SK-N-SH (cell line): ENCODE results near the gene FHIP1B. TPM values are rescaled to one million over a fixed set of nuclear protein-coding genes. Genes with fewer than 3 reads are reported as not detected.

Experiments used
- CTCF ChIA-PET: fragments of 300-600, 350-600 bp; formaldehyde crosslinking; extraction: SDS; loops from one replicate; lab custom pipeline; 2021; lab: Yijun Ruan, JAX
- POLR2A ChIA-PET: fragments of 350-600 bp; sonication (Branson Sonifier 250); formaldehyde crosslinking; extraction: SDS; loops from one replicate; lab custom pipeline; 2020; ENCODE audit warnings: antibody characterized with exemption, inconsistent platforms; lab: Yijun Ruan, JAX
- DNase-seq: peaks from one replicate; pipeline ENCODE4 v3.0.0; 2012
- H2AFZ ChIP-seq: fragments of 200-600 bp; sonication (generic); 2 replicates; pipeline ENCODE4 v1.8.1; 2016; ENCODE audit warnings: antibody characterized with exemption, mild to moderate bottlenecking, low read depth
- H3F3A ChIP-seq: fragments of 200-600 bp; sonication (generic); replicated peaks from 2 replicates; pipeline ENCODE3; 2016; ENCODE audit warnings: antibody characterized with exemption, mild to moderate bottlenecking; ENCODE audit not compliant: insufficient read depth
- H3K27ac ChIP-seq, 2 experiments: fragments of 200-500 bp in 1 of 2; fragments of 200-600 bp in 1 of 2; sonication (Bioruptor generic) in 1 of 2; sonication (generic), shearing (Covaris generic) in 1 of 2; 2 replicates each; pipeline versions ENCODE4 v1.5.1 to v1.6.1; 2014 to 2016; ENCODE audit warnings: low read depth in 2 of 2, inconsistent platforms in 1 of 2, low read length in 1 of 2, mild to moderate bottlenecking in 1 of 2, mixed read lengths in 1 of 2
- H3K27me3 ChIP-seq: fragments of 200-600 bp; sonication (generic), shearing (Covaris generic); 2 replicates; pipeline ENCODE4 v1.6.1; 2016; ENCODE audit warnings: mixed run types; ENCODE audit not compliant: insufficient read depth
- H3K36me3 ChIP-seq, 2 experiments: fragments of 200-500 bp in 1 of 2; fragments of 200-600 bp in 1 of 2; sonication (Bioruptor generic) in 1 of 2; sonication (generic) in 1 of 2; replicated peaks in 1 of 2; 2 replicates each; pipeline versions ENCODE3 to v1.5.1; 2014 to 2016; ENCODE audit warnings: low read length in 1 of 2, mild to moderate bottlenecking in 1 of 2; ENCODE audit not compliant: insufficient read depth in 2 of 2, control insufficient read depth in 1 of 2
- H3K4me1 ChIP-seq, 2 experiments: fragments of 200-500 bp in 1 of 2; fragments of 200-600 bp in 1 of 2; sonication (Bioruptor generic) in 1 of 2; sonication (generic), shearing (Covaris generic) in 1 of 2; 2 replicates each; pipeline versions ENCODE4 v1.5.1 to v1.6.1; 2014 to 2016; ENCODE audit warnings: low read depth in 1 of 2, low read length in 1 of 2, mixed run types in 1 of 2; ENCODE audit not compliant: insufficient read depth in 2 of 2, control insufficient read depth in 1 of 2
- H3K4me2 ChIP-seq: fragments of 200-600 bp; sonication (generic), shearing (Covaris generic); 2 replicates; pipeline ENCODE4 v1.6.1; 2017; ENCODE audit warnings: mixed run types
- H3K4me3 ChIP-seq, 2 experiments: fragments of 200-500 bp in 1 of 2; fragments of 200-600 bp in 1 of 2; sonication (Bioruptor generic) in 1 of 2; sonication (generic), shearing (Covaris generic) in 1 of 2; 2 replicates each; pipeline versions ENCODE4 v1.5.1 to v1.8.1; 2014 to 2016; ENCODE audit warnings: low read depth in 2 of 2, inconsistent platforms in 1 of 2, low read length in 1 of 2, mild to moderate bottlenecking in 1 of 2, mixed read lengths in 1 of 2, moderate library complexity in 1 of 2
- H3K79me2 ChIP-seq: fragments of 200-600 bp; sonication (generic); 2 replicates; pipeline ENCODE4 v1.8.1; 2017; ENCODE audit warnings: mild to moderate bottlenecking; ENCODE audit not compliant: insufficient read depth
- H3K9ac ChIP-seq: fragments of 200-600 bp; sonication (generic); 2 replicates; pipeline ENCODE4 v1.6.1; 2017; ENCODE audit warnings: mixed run types
- H3K9me2 ChIP-seq: fragments of 200-600 bp; sonication (generic); 2 replicates; pipeline ENCODE4 v1.6.1; 2017; ENCODE audit warnings: mixed run types
- H3K9me3 ChIP-seq: fragments of 200-600 bp; sonication (generic); 2 replicates; pipeline ENCODE4 v1.6.1; 2017; ENCODE audit warnings: mixed run types, mild to moderate bottlenecking, moderate library complexity
- H4K20me1 ChIP-seq: fragments of 200-600 bp; sonication (generic); 2 replicates; pipeline ENCODE4 v1.6.1; 2017; ENCODE audit warnings: mild to moderate bottlenecking, mixed run types; ENCODE audit not compliant: insufficient read depth
- CHD2 ChIP-seq: fragments of 150-350 bp; IDR thresholded peaks from 2 replicates; pipeline ENCODE4 v1.6.1; 2018; ENCODE audit warnings: low read length; ENCODE audit not compliant: partially characterized antibody
- EP300 ChIP-seq, 2 experiments: IDR thresholded peaks; 2 replicates each; pipeline versions ENCODE4 v1.4.0 to v1.6.1; 2012; ENCODE audit warnings: borderline replicate concordance in 1 of 2, low read depth in 1 of 2, low read length in 1 of 2
- EZH2phosphoT487 ChIP-seq: fragments of 200-600 bp; sonication (generic); IDR thresholded peaks from 2 replicates; pipeline ENCODE4 v1.6.1; 2017; ENCODE audit warnings: low read depth, mixed run types, mild to moderate bottlenecking, antibody characterized with exemption, moderate library complexity, borderline replicate concordance
- FOXM1 ChIP-seq: IDR thresholded peaks from 2 replicates; pipeline ENCODE4 v1.4.0; 2012; ENCODE audit warnings: low read depth, mild to moderate bottlenecking
- GATA2 ChIP-seq: sonication (generic); formaldehyde crosslinking; IDR thresholded peaks from 2 replicates; pipeline ENCODE4 v1.5.0; 2020; ENCODE audit warnings: mild to moderate bottlenecking, missing genetic modification reagents
- JUND ChIP-seq: IDR thresholded peaks from 2 replicates; pipeline ENCODE4 v1.4.0; 2012
- MXI1 ChIP-seq: IDR thresholded peaks from 2 replicates; pipeline ENCODE4 v1.6.1; 2012; ENCODE audit warnings: mild to moderate bottlenecking, low read depth, low read length, improper control_type of control experiment
- POLR2AphosphoS5 ChIP-seq: IDR thresholded peaks from 2 replicates; pipeline ENCODE4 v1.6.1; 2012; ENCODE audit warnings: low read depth, low read length
- RAD21 ChIP-seq: IDR thresholded peaks from 2 replicates; pipeline ENCODE4 v1.6.1; 2012; ENCODE audit warnings: mild to moderate bottlenecking, low read length
- RFX5 ChIP-seq: IDR thresholded peaks from 2 replicates; pipeline ENCODE4 v1.6.1; 2012; ENCODE audit warnings: mild to moderate bottlenecking, improper control_type of control experiment, low read length
- RXRA ChIP-seq: IDR thresholded peaks from 2 replicates; pipeline ENCODE4 v1.4.0; 2012; ENCODE audit warnings: low read depth, mild to moderate bottlenecking, borderline replicate concordance
- SIN3A ChIP-seq: IDR thresholded peaks from 2 replicates; pipeline ENCODE4 v1.6.1; 2012; ENCODE audit warnings: low read depth, mild to moderate bottlenecking, low read length, moderate library complexity, borderline replicate concordance
- TEAD4 ChIP-seq: IDR thresholded peaks from 2 replicates; pipeline ENCODE4 v1.4.0; 2012; ENCODE audit warnings: mild to moderate bottlenecking, borderline replicate concordance; ENCODE audit not compliant: insufficient read depth
- WGBS: methylation state at CpG from one replicate; pipeline ENCODE4 v1.1.6; 2017; ENCODE audit warnings: low lambda C conversion rate; 5-methylcytosine and 5-hydroxymethylcytosine counted together
- polyA plus RNA-seq, 3 experiments: library from polyadenylated mRNA; depleted of rRNA; stranded (reverse); fragments of >200 nt; gene quantifications; 2 replicates each; pipeline ENCODE4 v1.2.3, GENCODE V29; 2012
- TF ChIP-seq, protein P1 (sequence below): IDR thresholded peaks from 2 replicates; pipeline ENCODE4 v1.4.0; 2012; ENCODE audit warnings: low read depth, borderline replicate concordance
- TF ChIP-seq, protein P2 (sequence below): fragments of 200-600 bp; sonication (generic); IDR thresholded peaks from 2 replicates; pipeline ENCODE4 v1.6.1; 2017; ENCODE audit warnings: antibody characterized with exemption, mild to moderate bottlenecking, moderate library complexity
- TF ChIP-seq, protein P3 (sequence below): IDR thresholded peaks from 2 replicates; pipeline ENCODE4; 2012

The FHIP1B gene
- polyA plus RNA-seq, 1 of the 3 experiments (the other 2 are of a cell fraction) = 26.3 TPM

DNA sequence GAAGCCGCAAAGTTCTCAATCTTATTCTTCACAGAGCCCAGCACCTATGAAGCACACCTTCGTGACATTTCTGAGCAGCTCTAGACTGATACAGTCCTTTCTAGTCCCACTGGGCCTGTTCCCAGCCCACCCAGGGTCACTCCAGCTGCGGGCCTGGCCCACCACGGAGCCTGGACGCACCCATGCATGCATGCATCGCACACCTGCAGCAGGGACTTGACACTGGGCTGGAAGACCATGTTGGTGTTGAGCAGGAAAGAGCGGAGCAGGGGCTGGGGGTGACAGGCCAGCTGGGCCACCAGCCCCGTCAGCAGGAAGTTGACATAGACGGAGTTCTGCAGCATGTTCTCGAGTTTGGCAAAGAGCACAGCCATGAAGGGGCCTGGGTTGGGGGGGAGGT lies 19.9 kb downstream of the FHIP1B start:
- ChIA-PET POLR2A (no interaction called here), CTCF (no interaction called here)
- peaks cover 4% of the 10 kb centered on the region; the same call in 1 of the 2 replicates for H4K20me1 ChIP-seq
- no peak for DNase-seq
- H2AFZ ChIP-seq = no peak overlapping the region
- TF ChIP-seq, protein P1, sequence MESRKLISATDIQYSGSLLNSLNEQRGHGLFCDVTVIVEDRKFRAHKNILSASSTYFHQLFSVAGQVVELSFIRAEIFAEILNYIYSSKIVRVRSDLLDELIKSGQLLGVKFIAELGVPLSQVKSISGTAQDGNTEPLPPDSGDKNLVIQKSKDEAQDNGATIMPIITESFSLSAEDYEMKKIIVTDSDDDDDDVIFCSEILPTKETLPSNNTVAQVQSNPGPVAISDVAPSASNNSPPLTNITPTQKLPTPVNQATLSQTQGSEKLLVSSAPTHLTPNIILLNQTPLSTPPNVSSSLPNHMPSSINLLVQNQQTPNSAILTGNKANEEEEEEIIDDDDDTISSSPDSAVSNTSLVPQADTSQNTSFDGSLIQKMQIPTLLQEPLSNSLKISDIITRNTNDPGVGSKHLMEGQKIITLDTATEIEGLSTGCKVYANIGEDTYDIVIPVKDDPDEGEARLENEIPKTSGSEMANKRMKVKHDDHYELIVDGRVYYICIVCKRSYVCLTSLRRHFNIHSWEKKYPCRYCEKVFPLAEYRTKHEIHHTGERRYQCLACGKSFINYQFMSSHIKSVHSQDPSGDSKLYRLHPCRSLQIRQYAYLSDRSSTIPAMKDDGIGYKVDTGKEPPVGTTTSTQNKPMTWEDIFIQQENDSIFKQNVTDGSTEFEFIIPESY = no peak
- no peak for TF ChIP-seq EP300 (IDR thresholded peaks at IDR 0.05; ENCODE audit: borderline replicate concordance in 1 of 2, low read depth in 1 of 2, low read length in 1 of 2)
- no peak for TF ChIP-seq POLR2AphosphoS5
- TF ChIP-seq, protein P2, sequence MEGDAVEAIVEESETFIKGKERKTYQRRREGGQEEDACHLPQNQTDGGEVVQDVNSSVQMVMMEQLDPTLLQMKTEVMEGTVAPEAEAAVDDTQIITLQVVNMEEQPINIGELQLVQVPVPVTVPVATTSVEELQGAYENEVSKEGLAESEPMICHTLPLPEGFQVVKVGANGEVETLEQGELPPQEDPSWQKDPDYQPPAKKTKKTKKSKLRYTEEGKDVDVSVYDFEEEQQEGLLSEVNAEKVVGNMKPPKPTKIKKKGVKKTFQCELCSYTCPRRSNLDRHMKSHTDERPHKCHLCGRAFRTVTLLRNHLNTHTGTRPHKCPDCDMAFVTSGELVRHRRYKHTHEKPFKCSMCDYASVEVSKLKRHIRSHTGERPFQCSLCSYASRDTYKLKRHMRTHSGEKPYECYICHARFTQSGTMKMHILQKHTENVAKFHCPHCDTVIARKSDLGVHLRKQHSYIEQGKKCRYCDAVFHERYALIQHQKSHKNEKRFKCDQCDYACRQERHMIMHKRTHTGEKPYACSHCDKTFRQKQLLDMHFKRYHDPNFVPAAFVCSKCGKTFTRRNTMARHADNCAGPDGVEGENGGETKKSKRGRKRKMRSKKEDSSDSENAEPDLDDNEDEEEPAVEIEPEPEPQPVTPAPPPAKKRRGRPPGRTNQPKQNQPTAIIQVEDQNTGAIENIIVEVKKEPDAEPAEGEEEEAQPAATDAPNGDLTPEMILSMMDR = no peak
- no peak for TF ChIP-seq JUND
- no peak for TF ChIP-seq SIN3A
- no peak for TF ChIP-seq RXRA
- no peak for TF ChIP-seq MXI1
- no peak for TF ChIP-seq CHD2
- no peak for TF ChIP-seq TEAD4
- TF ChIP-seq RFX5 = no peak
- TF ChIP-seq GATA2 = no peak
- TF ChIP-seq, protein P3, sequence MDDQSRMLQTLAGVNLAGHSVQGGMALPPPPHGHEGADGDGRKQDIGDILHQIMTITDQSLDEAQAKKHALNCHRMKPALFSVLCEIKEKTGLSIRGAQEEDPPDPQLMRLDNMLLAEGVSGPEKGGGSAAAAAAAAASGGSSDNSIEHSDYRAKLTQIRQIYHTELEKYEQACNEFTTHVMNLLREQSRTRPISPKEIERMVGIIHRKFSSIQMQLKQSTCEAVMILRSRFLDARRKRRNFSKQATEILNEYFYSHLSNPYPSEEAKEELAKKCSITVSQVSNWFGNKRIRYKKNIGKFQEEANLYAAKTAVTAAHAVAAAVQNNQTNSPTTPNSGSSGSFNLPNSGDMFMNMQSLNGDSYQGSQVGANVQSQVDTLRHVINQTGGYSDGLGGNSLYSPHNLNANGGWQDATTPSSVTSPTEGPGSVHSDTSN = no peak
- TF ChIP-seq EZH2phosphoT487 = no peak
- TF ChIP-seq RAD21 = no peak
- no peak for TF ChIP-seq FOXM1
- H3K9ac ChIP-seq = no peak overlapping the region
- 97% methylated on average over 7 of the region's 10 CpGs for WGBS
- H3K79me2 ChIP-seq = no peaks in the 10 kb centered on the region
- H3K36me3 ChIP-seq = peaks cover 24 to 79% of the 10 kb centered on the region in 2 experiments
- no peak overlapping the region for H3K4me2 ChIP-seq
- H3K9me3 ChIP-seq = no peaks in the 10 kb centered on the region
- H3K27me3 ChIP-seq = no peaks in the 10 kb centered on the region
- H3K4me3 ChIP-seq = no peak overlapping the region
- H3F3A ChIP-seq = no peaks in the 10 kb centered on the region
- H3K27ac ChIP-seq = no peak overlapping the region
- no peaks in the 10 kb centered on the region for H3K9me2 ChIP-seq
- H3K4me1 ChIP-seq = no peaks in the 10 kb centered on the region
